Measurements from ENCODE around the gene CCSER1. TPM values are rescaled to one million over a fixed set of nuclear protein-coding genes. Genes with fewer than 3 reads are reported as not detected.

The CCSER1 gene
- total and polyA plus RNA-seq, 2 experiments from 2014 or later = 5.2 to 23.4 TPM

DNA sequence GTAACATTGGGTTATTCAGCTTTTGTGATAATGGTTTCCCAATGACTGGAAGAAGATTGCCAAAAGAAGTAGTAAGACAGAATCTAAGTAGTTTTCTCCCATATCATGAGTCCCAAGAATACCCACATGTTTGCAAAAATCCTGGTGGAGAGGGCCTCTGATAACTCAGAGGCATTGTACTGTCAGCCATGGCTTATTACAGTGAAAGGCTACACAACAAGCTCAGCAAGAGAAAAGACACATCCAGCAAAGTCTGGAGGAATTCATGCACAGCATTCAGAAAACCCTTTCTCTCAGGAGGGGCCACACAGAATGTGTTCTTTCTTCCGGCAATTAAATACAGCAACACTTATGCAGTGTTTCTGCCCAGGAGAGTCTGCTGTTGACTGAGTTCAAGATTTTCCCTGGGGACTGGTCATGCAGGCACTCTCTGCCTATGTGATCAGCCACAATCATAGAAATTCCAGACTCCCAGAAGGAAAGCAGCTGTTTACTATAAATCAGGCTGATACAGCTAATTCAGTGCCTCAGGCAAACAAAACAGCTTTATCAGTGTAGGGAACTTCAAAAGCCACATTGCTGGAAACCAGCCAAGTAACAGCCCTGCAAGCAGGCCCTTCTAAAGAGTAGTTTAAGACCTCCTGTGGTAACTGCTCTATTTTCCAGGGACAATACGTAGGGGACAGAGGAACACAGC lies 937.1 kb downstream of the CCSER1 start:
- Histone ChIP-seq H3K36me3 (replicated peaks; ENCODE audit: insufficient read depth, low read depth) (no peaks in the 10 kb centered on the region), H3K9me2 (replicated peaks; ENCODE audit: insufficient read depth) (no peaks in the 10 kb centered on the region), H3K79me2 (no peaks in the 10 kb centered on the region), H3K4me1 (ENCODE audit: insufficient read depth) (peaks cover 20% of the 10 kb centered on the region), H3K27me3 (no peaks in the 10 kb centered on the region), H3K4me3 (no peak overlapping the region), H2AFZ (no peak overlapping the region), H3K27ac (peak overlapping the region; percentile 51), H3K4me2 (peak overlapping the region; percentile 21), H4K20me1 (ENCODE audit: insufficient read depth, poor library complexity, severe bottlenecking) (no peaks in the 10 kb centered on the region), H3K9me3 (ENCODE audit: low read depth) (no peaks in the 10 kb centered on the region)
- TF ChIP-seq EZH2 (IDR thresholded peaks at IDR 0.05; ENCODE audit: borderline replicate concordance) (no peak), EZH2phosphoT487 (IDR thresholded peaks at IDR 0.05; ENCODE audit: low read depth, severe bottlenecking, unreplicated experiment) (no peak)
- TF ChIP-seq, protein P1, sequence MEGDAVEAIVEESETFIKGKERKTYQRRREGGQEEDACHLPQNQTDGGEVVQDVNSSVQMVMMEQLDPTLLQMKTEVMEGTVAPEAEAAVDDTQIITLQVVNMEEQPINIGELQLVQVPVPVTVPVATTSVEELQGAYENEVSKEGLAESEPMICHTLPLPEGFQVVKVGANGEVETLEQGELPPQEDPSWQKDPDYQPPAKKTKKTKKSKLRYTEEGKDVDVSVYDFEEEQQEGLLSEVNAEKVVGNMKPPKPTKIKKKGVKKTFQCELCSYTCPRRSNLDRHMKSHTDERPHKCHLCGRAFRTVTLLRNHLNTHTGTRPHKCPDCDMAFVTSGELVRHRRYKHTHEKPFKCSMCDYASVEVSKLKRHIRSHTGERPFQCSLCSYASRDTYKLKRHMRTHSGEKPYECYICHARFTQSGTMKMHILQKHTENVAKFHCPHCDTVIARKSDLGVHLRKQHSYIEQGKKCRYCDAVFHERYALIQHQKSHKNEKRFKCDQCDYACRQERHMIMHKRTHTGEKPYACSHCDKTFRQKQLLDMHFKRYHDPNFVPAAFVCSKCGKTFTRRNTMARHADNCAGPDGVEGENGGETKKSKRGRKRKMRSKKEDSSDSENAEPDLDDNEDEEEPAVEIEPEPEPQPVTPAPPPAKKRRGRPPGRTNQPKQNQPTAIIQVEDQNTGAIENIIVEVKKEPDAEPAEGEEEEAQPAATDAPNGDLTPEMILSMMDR (IDR thresholded peaks at IDR 0.05; ENCODE audit: poor library complexity) = no peak
- 16% methylated on average over 2 of the region's 2 CpGs for WGBS (ENCODE audit: low lambda C conversion rate, missing lambda C conversion rate)
- peak; percentile 68 for DNase-seq (ENCODE audit: low spot score)

DNA sequence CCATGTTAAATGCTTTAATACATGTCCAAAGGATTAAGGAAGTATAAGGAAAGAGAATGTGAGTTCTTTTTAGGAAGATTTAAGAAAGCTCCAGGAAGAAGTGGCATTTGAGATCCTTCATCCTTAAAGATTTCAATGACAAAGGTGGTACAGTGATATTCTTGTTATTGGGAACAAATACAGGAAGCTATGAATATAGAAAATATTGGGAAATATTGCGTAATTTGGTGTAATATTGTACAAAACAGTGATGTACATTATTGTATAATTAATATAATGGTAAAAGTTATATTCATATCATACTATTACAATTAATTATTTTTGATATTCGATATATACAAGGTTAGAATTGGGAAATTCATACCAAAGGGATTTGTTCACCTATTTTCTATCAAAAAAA lies 937.9 kb downstream of the CCSER1 start:
- WGBS (ENCODE audit: low lambda C conversion rate, missing lambda C conversion rate) = 95% methylated on average over 2 of the region's 2 CpGs
- H3K4me3 ChIP-seq = no peak overlapping the region
- no peaks in the 10 kb centered on the region for H3K36me3 ChIP-seq (replicated peaks; ENCODE audit: insufficient read depth, low read depth)
- H3K27ac ChIP-seq = peak overlapping the region; percentile 51
- H3K79me2 ChIP-seq = no peaks in the 10 kb centered on the region
- peaks cover 20% of the 10 kb centered on the region for H3K4me1 ChIP-seq (ENCODE audit: insufficient read depth)
- DNase-seq (ENCODE audit: low spot score) = no peak
- H2AFZ ChIP-seq = no peak overlapping the region
- H3K9me2 ChIP-seq (replicated peaks; ENCODE audit: insufficient read depth) = no peaks in the 10 kb centered on the region
- no peaks in the 10 kb centered on the region for H4K20me1 ChIP-seq (ENCODE audit: insufficient read depth, poor library complexity, severe bottlenecking)
- H3K27me3 ChIP-seq = no peaks in the 10 kb centered on the region
- H3K9me3 ChIP-seq (ENCODE audit: low read depth) = no peaks in the 10 kb centered on the region
- TF ChIP-seq EZH2 (IDR thresholded peaks at IDR 0.05; ENCODE audit: borderline replicate concordance) = no peak
- TF ChIP-seq, protein P1 (IDR thresholded peaks at IDR 0.05; ENCODE audit: poor library complexity) = no peak
- no peak for TF ChIP-seq EZH2phosphoT487 (IDR thresholded peaks at IDR 0.05; ENCODE audit: low read depth, severe bottlenecking, unreplicated experiment)
- peak overlapping the region; percentile 21 for H3K4me2 ChIP-seq

DNA sequence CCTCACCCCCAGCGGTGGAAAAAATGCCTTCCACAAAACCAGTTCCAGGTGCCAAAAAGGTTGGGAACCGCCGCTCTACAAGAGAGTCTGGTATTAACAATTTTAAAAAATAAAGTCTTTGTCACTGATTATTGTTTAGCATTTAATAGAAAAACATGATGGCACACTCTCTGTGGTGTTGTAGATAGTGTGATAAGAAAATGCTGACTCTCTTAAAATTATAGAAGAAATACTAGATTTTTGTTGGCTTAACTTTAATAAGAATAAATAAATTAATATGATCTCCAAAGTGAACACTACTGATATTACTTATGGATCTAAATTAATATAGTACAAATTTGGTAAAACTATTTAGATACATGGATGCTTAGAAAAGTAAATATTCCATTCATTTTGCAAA lies 943.5 kb downstream of the CCSER1 start:
- Histone ChIP-seq H3K79me2 (no peaks in the 10 kb centered on the region), H3K9me2 (replicated peaks; ENCODE audit: insufficient read depth) (no peaks in the 10 kb centered on the region), H3K9me3 (ENCODE audit: low read depth) (no peaks in the 10 kb centered on the region), H2AFZ (no peak overlapping the region), H3K4me3 (no peak overlapping the region), H3K4me1 (ENCODE audit: insufficient read depth) (no peaks in the 10 kb centered on the region), H3K36me3 (replicated peaks; ENCODE audit: insufficient read depth, low read depth) (no peaks in the 10 kb centered on the region), H3K4me2 (no peak overlapping the region), H3K27me3 (no peaks in the 10 kb centered on the region), H4K20me1 (ENCODE audit: insufficient read depth, poor library complexity, severe bottlenecking) (no peaks in the 10 kb centered on the region), H3K27ac (no peak overlapping the region)
- WGBS (ENCODE audit: low lambda C conversion rate, missing lambda C conversion rate) = 97% methylated on average over 3 of the region's 3 CpGs
- TF ChIP-seq, protein P1 (IDR thresholded peaks at IDR 0.05; ENCODE audit: poor library complexity) = no peak
- TF ChIP-seq EZH2phosphoT487 (IDR thresholded peaks at IDR 0.05; ENCODE audit: low read depth, severe bottlenecking, unreplicated experiment) (no peak), EZH2 (IDR thresholded peaks at IDR 0.05; ENCODE audit: borderline replicate concordance) (no peak)
- DNase-seq (ENCODE audit: low spot score) = no peak

All from hepatocyte (in vitro differentiated cells).